Activated T-helper 17 cell treated with anti-CD3 and anti-CD28 coated beads, Interleukin-2, amount 50 U/mL, for 72 hours (primary cell): ENCODE results near the gene TENT5C. TPM values are rescaled to one million over a fixed set of nuclear protein-coding genes. Genes with fewer than 3 reads are reported as not detected.

Experiments
- ATAC-seq: fragments of 150-1000 bp; cut with Tn5 transposase; replicated peaks from 2 replicates; pipeline ENCODE4 v1.10.0; 2021; ENCODE audit warnings: mild to moderate bottlenecking, moderate library complexity
- H3K27ac Mint-ChIP-seq: one replicate; pipeline ENCODE4 v1.8.0; 2022; ENCODE audit warnings: mixed read lengths
- H3K27me3 Mint-ChIP-seq: one replicate; pipeline ENCODE4 v1.8.0; 2022; ENCODE audit warnings: mixed read lengths
- H3K36me3 Mint-ChIP-seq: one replicate; pipeline ENCODE4 v1.8.0; 2022; ENCODE audit warnings: low read depth, mild to moderate bottlenecking, mixed read lengths
- H3K4me1 Mint-ChIP-seq: one replicate; pipeline ENCODE4 v1.8.0; 2022; ENCODE audit warnings: mixed read lengths
- H3K4me3 Mint-ChIP-seq: one replicate; pipeline ENCODE4 v1.8.0; 2022; ENCODE audit warnings: mild to moderate bottlenecking, mixed read lengths
- H3K9me3 Mint-ChIP-seq: one replicate; pipeline ENCODE4 v1.8.0; 2022; ENCODE audit warnings: mixed read lengths
- total RNA-seq, 2 donors: library from RNA; stranded (reverse); gene quantifications; one replicate each; pipeline ENCODE4 v1.2.3, GENCODE V29; 2022

TENT5C gene
- total RNA-seq, 2 donors from 2014 or later = 30.2 to 37.1 TPM

DNA sequence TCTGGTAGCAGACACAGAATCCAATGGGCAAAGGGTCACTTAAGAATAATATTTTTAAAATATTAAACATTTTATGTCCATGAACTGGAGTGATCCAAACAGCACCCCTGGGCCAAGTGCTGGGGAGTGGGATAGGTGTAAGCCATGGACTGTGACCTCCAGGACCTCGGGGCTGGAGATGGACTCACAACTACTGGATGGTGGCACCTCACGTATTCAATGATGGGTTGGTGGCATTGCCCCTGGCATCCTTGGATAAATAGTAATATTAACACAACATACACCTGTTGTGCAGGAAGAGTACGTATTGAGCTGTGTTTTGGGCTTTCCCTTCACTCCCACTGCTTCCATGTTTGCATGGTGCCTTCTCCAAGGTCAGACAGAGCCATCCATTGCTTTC lies 39.3 kb upstream of the TENT5C start:
- Mint-ChIP-seq H3K4me3 (no peak overlapping the region), H3K4me1 (peaks cover 3% of the 10 kb centered on the region), H3K27ac (no peak overlapping the region), H3K36me3 (no peaks in the 10 kb centered on the region), H3K9me3 (no peaks in the 10 kb centered on the region), H3K27me3 (no peaks in the 10 kb centered on the region)
- no peak for ATAC-seq

DNA sequence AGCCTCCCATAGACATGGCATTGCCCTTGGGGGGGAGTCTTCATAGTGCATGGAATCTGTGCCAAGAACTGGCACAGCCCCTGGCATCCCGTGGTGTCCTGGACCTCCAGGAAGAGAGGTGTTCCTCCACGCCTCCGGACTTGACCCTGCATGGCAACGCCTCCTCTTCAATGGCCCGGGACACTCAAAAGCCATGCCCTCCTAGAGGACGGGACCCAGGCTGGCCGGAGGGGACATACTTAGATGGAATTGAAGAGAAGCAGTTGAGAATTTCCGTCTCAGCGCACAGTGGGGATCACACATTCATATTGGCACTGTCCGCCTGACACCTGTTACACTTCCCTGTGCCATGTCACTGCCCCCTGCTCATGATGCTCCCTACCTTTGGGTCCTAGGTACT lies 38.4 kb upstream of the TENT5C start:
- Mint-ChIP-seq H3K27me3 (no peaks in the 10 kb centered on the region), H3K4me1 (peaks cover 8% of the 10 kb centered on the region), H3K9me3 (no peaks in the 10 kb centered on the region), H3K4me3 (no peak overlapping the region), H3K27ac (no peak overlapping the region), H3K36me3 (no peaks in the 10 kb centered on the region)
- no peak for ATAC-seq

DNA sequence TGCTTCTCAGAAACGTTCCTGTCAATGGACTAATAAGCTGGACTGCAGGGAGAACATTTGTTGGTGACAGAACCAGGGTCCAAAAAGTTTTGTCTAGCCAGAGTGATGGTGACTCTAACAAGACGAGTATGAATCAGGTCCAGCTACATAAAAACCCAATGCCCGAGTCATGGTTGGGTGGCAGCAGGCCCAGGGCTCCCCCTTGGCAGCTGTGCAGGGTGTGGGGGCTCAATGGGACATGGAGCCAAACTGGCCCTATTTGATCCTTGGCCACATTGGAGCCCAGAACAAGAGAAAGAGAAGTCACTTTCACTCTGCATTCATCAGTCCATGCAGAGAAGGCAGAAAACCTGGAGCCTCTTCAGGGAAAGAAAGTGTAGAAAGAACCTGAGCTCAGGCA lies 37.9 kb upstream of the TENT5C start:
- H3K9me3 Mint-ChIP-seq = no peaks in the 10 kb centered on the region
- no peak overlapping the region for H3K27ac Mint-ChIP-seq
- no peaks in the 10 kb centered on the region for H3K27me3 Mint-ChIP-seq
- ATAC-seq = no peak
- no peaks in the 10 kb centered on the region for H3K36me3 Mint-ChIP-seq
- peaks cover 12% of the 10 kb centered on the region for H3K4me1 Mint-ChIP-seq
- H3K4me3 Mint-ChIP-seq = no peak overlapping the region

DNA sequence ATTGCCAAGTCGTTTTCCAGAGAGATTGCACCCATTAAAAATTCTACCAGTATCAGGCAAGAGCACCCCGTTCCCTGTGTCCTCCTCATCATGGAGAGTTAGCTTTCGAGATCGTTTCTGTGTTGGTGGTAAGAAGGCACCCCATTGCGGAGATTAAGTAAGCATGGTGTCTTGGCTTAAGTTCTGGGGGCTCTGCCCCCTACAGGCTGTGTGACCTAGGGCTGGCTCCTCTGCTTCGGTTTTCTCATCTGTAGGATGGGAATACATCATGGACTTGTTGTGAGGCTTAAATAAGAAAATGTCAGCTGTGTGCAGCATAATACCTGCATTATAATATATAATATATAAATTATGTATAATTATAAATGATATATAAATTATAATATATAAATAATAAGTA lies 36.8 kb upstream of the TENT5C start:
- Mint-ChIP-seq H3K36me3 (no peaks in the 10 kb centered on the region), H3K27me3 (no peaks in the 10 kb centered on the region), H3K4me3 (no peak overlapping the region), H3K27ac (no peak overlapping the region), H3K4me1 (peaks cover 12% of the 10 kb centered on the region), H3K9me3 (no peaks in the 10 kb centered on the region)
- ATAC-seq = no peak

DNA sequence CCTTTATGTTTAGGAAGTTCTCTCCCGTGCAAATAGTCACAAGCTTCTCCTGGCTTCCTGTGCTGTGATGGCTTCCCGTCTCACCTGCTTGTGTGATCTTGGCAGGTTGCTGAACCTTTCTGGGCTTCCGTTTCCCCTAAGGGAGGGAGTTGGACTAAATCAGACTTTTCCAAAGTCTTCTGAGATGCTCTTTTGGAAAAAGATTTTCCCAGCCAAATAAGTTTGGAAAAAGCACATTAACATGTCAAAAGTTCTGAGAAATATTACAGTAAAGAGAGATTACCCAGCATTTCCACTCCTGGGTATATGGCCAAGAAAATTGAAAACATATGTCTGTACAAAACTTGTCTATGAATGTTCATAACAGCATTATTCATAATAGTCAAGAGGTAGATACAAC lies 36.0 kb upstream of the TENT5C start:
- H3K4me1 Mint-ChIP-seq = peaks cover 12% of the 10 kb centered on the region
- ATAC-seq = no peak
- no peaks in the 10 kb centered on the region for H3K27me3 Mint-ChIP-seq
- no peak overlapping the region for H3K4me3 Mint-ChIP-seq
- no peak overlapping the region for H3K27ac Mint-ChIP-seq
- no peaks in the 10 kb centered on the region for H3K9me3 Mint-ChIP-seq
- no peaks in the 10 kb centered on the region for H3K36me3 Mint-ChIP-seq

DNA sequence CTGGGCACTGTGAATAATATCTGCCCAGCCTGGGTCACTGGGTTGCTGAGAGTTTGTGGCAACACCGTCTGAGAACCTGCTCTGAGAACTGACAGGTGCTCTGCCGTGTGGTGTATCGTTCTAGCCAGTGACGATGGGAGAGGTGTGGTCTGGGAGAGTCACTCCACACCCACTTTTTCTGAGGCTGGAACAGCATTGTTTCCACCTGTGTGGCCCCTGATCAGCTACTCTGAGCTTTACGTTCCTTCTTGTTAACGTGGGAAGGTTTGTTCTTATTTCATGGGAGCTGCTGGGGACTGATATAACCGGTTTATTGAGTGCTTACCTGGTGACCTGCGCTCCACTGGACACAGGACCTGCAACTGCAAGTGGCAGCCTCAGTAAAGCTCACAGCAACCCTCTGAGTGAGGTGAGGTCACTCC lies 34.8 kb upstream of the TENT5C start:
- Mint-ChIP-seq H3K36me3 (no peaks in the 10 kb centered on the region), H3K4me3 (no peak overlapping the region), H3K9me3 (no peaks in the 10 kb centered on the region), H3K27me3 (no peaks in the 10 kb centered on the region), H3K4me1 (peaks cover 12% of the 10 kb centered on the region), H3K27ac (no peak overlapping the region)
- no peak for ATAC-seq

DNA sequence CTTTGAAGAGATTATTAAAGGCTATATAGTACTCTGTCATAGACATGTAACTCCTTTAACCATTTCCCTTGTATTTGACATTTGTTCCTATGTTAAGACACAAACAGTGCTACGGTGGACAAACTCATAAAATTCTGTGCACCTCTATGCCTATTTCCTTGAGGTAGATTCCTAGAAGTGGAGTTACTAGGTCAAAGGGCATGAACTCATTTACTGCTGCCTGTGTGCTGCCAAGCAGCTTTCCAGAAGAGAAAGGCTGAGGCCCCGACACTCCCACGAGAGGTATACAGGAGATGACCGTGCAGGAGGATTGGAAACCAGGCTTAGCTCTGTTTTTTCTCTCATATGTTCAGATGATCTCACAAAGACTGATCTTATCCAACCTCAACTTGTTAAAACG lies 34.4 kb upstream of the TENT5C start:
- Mint-ChIP-seq H3K36me3 (no peaks in the 10 kb centered on the region), H3K9me3 (no peaks in the 10 kb centered on the region), H3K27ac (no peak overlapping the region), H3K4me1 (peaks cover 12% of the 10 kb centered on the region), H3K4me3 (no peak overlapping the region), H3K27me3 (no peaks in the 10 kb centered on the region)
- ATAC-seq = no peak

DNA sequence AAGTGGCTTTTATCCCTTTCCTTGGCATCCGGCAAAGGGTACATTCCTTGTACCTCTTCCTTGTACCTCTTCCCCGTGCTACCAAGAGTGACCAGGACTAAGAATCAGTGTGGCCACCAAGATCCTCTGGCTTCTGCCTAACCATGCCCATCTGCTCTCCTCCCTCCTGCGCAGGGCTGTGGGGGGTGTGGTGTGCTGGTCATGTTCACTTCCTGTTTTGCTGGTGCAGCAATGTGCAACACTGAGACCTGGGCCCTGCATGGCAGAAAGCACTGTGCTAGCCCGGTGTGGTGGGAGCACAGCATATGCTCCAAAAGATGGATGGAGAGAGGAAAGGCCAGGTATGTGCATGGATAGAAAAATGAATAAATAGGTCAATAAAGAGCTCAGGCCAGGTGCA lies 33.3 kb upstream of the TENT5C start:
- no peaks in the 10 kb centered on the region for H3K9me3 Mint-ChIP-seq
- H3K36me3 Mint-ChIP-seq = no peaks in the 10 kb centered on the region
- H3K27ac Mint-ChIP-seq = peak overlapping the region; percentile 8
- ATAC-seq = peak; percentile 60
- H3K4me1 Mint-ChIP-seq = peaks cover 12% of the 10 kb centered on the region
- peak overlapping the region; percentile 24 for H3K4me3 Mint-ChIP-seq
- no peaks in the 10 kb centered on the region for H3K27me3 Mint-ChIP-seq

DNA sequence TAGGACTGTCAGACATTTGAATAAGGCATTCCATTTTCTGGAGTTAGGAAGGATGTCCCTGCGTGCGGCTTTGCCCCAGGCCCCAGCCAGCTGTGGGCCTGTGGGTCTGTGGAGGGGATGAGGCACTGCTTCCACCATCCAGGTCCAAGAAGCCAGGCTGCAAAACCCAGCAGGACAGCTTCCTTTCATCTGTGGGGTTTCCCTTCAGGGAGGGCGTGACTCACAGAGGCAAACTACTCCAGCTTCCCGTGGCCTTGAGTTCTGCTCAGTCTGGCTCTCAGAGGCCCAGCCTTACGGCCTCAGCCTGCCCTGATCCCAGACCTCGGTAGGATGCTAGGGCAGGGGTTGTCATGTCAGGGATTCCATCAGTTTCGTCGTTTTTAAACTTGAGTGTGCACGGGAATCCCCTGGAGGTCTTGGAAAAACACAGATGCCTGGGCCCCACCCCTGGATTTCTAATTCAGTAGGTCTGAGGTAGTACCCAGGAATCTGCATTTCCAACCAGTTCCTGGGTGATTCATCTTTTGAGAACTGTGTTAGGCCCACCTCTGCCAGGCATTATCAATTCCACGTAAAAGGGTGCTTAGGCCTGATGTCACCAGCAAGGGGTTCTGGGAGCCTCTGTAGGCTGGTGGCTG lies 32.3 kb upstream of the TENT5C start:
- Mint-ChIP-seq H3K27me3 (no peaks in the 10 kb centered on the region), H3K4me3 (no peak overlapping the region), H3K36me3 (no peaks in the 10 kb centered on the region), H3K9me3 (no peaks in the 10 kb centered on the region), H3K4me1 (peaks cover 12% of the 10 kb centered on the region), H3K27ac (no peak overlapping the region)
- ATAC-seq = peak; percentile 74

DNA sequence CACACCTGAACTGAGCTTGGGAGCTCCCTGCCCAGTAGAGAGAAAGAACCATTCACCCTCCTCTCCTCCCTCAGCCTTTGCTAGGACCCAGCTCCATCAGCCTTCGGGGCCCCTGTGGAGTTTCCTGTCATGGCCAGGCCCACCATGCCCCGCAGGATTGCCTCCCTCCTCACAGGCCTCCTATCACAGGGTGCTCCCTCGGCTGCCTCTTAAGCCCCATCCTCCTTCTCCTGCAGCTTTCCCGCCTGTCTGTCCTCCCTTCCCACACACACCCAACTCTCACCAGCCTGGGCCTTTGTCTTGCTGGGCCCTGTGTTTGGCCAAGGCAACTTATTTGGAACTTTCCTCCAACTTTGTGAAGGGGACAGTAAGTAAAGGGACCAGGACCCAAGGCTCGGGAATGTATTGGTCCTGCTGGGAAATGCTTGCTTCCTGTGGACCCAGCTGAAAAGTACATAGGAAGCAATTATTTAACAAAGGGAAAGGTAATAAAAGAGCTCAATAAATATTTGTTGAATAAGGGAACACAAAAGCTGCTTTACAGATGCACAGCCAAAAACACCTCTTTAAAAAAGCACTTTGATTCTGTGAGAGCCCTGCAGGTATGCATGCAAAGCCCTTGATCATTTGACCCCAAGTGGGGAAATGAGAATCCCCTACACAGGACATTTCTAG lies 31.6 kb upstream of the TENT5C start:
- Mint-ChIP-seq H3K9me3 (no peaks in the 10 kb centered on the region), H3K27me3 (no peaks in the 10 kb centered on the region), H3K4me3 (no peak overlapping the region), H3K36me3 (no peaks in the 10 kb centered on the region), H3K4me1 (peaks cover 12% of the 10 kb centered on the region), H3K27ac (peak overlapping the region; percentile 22)
- no peak for ATAC-seq

DNA sequence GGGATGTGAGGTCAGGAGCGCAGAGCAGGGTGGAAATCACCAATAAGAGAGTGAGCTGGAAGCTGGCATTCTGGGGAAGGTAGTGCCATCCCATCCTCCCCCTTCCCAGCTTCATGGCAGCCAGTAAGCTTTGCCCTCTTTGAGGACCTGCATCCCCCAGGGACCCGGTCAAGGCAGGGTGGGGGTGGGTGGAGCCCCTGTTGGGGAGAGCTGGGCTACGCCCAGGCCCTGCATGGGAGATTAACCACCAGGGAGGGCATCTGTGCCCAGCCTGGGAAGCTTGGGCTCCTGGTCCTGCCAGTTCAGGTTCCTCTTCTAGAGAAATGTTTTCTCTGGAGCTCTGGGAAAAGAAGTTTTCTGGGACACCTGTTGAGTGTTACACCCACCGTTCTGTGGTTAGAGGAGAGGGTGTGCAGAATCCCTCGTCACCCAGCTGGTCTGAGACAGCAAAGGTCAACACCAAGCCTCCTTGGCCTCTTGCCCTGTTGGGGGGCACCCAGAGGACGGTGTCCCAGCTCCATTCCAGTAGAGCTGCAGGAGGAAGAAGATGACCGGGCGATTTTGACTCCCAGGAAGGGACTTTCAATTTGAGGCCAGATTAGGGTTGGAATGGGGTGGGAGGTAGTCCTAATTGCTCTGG lies 30.1 kb upstream of the TENT5C start:
- Mint-ChIP-seq H3K9me3 (no peaks in the 10 kb centered on the region), H3K36me3 (no peaks in the 10 kb centered on the region), H3K27me3 (no peaks in the 10 kb centered on the region), H3K4me1 (peaks cover 12% of the 10 kb centered on the region), H3K27ac (no peak overlapping the region), H3K4me3 (no peak overlapping the region)
- ATAC-seq = no peak

DNA sequence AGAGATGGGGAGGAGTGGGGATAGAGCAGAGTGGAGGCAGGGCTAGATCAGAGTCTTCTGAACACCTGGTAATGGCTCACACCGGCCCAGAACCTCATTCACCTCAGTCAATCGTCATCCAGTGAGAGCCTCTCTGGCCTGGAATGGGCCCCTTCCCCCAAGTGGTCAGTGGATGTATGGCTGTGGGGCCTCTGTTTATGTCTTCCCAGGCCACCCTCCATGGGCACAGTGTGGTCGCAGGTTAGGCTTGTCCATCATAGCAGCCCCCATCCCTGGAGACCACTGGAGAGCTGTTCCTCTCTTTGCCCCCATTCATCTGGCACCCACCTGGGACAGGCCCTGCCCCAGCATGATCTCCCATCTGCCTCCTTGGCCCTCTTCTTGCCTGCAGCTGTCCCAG lies 29.6 kb upstream of the TENT5C start:
- no peaks in the 10 kb centered on the region for H3K9me3 Mint-ChIP-seq
- no peaks in the 10 kb centered on the region for H3K36me3 Mint-ChIP-seq
- ATAC-seq = no peak
- H3K4me1 Mint-ChIP-seq = peaks cover 12% of the 10 kb centered on the region
- no peaks in the 10 kb centered on the region for H3K27me3 Mint-ChIP-seq
- H3K4me3 Mint-ChIP-seq = no peak overlapping the region
- no peak overlapping the region for H3K27ac Mint-ChIP-seq

DNA sequence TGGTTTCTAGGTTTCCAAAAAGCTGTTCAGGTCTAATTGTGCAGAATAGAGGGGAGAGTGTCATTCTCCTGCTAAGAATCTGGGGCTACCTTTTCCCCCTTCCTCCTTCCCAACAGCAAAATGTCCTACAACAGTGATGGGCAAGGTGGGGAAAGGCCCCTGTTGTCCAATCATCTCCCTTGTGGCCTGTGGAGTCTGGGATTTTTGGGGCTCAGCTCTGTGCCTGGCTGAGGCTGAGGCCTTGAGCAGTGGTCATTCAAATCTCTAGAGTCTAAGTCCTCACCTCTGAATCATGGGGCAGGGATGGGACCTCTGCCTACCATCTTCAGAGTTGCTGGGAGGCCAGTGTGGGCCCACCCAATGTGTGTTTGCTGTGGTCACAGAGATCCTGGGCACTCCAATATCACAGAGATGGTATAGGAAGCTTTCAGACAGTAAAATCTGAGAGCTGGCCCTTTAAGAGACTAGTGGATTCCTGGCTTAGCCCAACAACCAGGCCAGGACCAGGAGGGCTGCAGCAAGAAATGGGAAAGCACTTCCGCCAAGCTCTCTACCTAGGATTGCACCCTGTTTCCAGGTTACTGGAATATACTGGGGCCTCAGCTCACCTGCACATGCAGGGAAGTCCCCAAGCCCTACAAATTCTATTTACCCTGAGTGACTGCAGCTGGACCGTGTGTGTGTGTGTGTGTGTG lies 28.5 kb upstream of the TENT5C start:
- H3K4me1 Mint-ChIP-seq = peaks cover 6% of the 10 kb centered on the region
- H3K4me3 Mint-ChIP-seq = no peak overlapping the region

DNA sequence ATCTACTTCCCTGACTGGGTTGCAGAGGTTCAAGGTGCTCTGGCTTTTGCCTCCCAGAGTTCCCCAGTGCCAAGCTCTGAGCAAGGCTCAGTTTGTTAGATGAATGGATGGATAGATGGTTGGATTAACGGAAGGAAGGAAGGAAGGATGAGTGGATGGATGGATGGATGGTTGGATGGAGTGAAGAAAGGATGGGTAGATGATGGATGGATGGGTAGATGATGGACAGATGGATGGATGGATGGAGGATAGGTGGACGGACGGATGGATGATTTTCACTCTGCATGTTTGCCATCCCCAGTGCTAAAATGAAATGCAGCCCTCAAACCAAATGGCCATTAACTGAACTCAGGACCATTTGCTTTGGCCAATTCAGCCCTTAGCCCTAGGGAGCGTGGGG lies 27.4 kb upstream of the TENT5C start:
- no peaks in the 10 kb centered on the region for H3K9me3 Mint-ChIP-seq
- no peaks in the 10 kb centered on the region for H3K36me3 Mint-ChIP-seq
- no peaks in the 10 kb centered on the region for H3K27me3 Mint-ChIP-seq
- ATAC-seq = no peak
- H3K4me3 Mint-ChIP-seq = no peak overlapping the region
- H3K27ac Mint-ChIP-seq = no peak overlapping the region
- no peaks in the 10 kb centered on the region for H3K4me1 Mint-ChIP-seq

More for the DNA sequence above, 28.5 kb upstream of the TENT5C start:
- H3K27me3 Mint-ChIP-seq = no peaks in the 10 kb centered on the region
- no peak overlapping the region for H3K27ac Mint-ChIP-seq
- no peaks in the 10 kb centered on the region for H3K9me3 Mint-ChIP-seq
- no peaks in the 10 kb centered on the region for H3K36me3 Mint-ChIP-seq
- no peak for ATAC-seq
